GM23248 (cell line): ENCODE measurements around the gene SLC7A4.
"Not testable (repeated sequence)": the region's sequence is repeated elsewhere in the genome, so short reads cannot be mapped to it uniquely, and the experiment has no call there.

Source experiments
- EZH2 ChIP-seq: fragments of 200-600 bp; sonication (generic); IDR thresholded peaks from 2 replicates; pipeline ENCODE4 v1.6.1; 2018; ENCODE audit warnings: antibody characterized with exemption, mild to moderate bottlenecking; ENCODE audit not compliant: insufficient read depth, poor library complexity, severe bottlenecking
- EZH2phosphoT487 ChIP-seq: fragments of 200-600 bp; sonication (generic); IDR thresholded peaks from 2 replicates; pipeline ENCODE4 v1.6.1; 2018; ENCODE audit warnings: antibody characterized with exemption, moderate library complexity, mild to moderate bottlenecking, low read depth; ENCODE audit not compliant: insufficient read depth

DNA sequence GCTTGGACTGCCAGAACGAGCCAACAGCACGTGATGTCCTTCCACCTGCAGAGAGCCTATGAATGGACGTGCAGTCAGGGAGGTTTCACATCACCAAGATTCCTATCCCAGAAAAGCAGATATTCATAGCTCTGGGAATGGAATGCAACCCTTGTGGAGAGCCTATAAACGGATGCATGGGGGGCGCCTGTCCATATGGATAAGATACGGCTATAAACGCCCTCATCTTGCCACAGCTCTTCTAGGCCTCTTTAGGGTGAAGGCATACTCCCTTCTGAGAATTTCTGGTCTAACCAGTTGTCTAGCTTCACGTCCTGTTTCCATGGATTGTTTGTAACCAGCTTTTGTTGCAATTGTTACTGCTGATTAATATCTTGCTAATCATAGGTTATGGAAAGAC lies 39.4 kb upstream of the SLC7A4 start:
- not testable (repeated sequence) for TF ChIP-seq EZH2, EZH2phosphoT487
